Stimulated activated naive CD8-positive, alpha-beta T cell treated with anti-CD3 and anti-CD28 coated beads, Interleukin-15, amount 100 ng/mL, for 72 hours (primary cell): Measurements from ENCODE around the gene SOX8.

Source experiments
- ATAC-seq: fragments of 150-1000 bp; cut with Tn5 transposase; 2 replicates; pipeline ENCODE4 v1.10.0; 2021; ENCODE audit warnings: mild to moderate bottlenecking, moderate library complexity
- DNase-seq, 2 donors: peaks; one replicate each; pipeline ENCODE4 v3.0.0; 2021 to 2022
- H3K27ac Mint-ChIP-seq, 2 donors: one replicate each; pipeline ENCODE4 v1.8.0; 2022; ENCODE audit warnings: mild to moderate bottlenecking in 2 of 2, mixed read lengths in 2 of 2, moderate library complexity in 2 of 2
- H3K27me3 Mint-ChIP-seq: one replicate; pipeline ENCODE4 v1.8.0; 2022; ENCODE audit warnings: mixed read lengths
- H3K4me1 Mint-ChIP-seq: one replicate; pipeline ENCODE4 v1.8.0; 2022; ENCODE audit warnings: mild to moderate bottlenecking, mixed read lengths
- H3K4me3 Mint-ChIP-seq, 2 donors: one replicate each; pipeline ENCODE4 v1.8.0; 2022; ENCODE audit warnings: mild to moderate bottlenecking in 2 of 2, mixed read lengths in 2 of 2, moderate library complexity in 1 of 2
- H3K9me3 Mint-ChIP-seq, 2 donors: one replicate each; pipeline ENCODE4 v1.8.0; 2022; ENCODE audit warnings: mixed read lengths in 2 of 2

The SOX8 gene

DNA sequence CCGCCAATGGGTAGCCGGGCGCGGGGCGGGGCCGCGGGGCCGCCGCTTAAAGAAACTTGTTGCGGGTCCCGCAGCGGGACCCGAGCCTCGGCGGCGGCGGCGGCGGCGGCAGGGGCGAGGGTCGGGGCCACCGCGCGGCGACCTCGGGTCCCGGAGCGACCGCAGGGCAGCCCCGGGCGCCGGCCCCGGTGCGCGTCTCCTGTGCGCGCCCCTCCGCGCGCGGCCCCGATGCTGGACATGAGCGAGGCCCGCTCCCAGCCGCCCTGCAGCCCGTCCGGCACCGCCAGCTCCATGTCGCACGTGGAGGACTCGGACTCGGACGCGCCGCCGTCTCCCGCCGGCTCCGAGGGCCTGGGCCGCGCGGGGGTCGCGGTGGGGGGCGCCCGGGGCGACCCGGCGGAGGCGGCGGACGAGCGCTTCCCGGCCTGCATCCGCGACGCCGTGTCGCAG lies at the start of gene SOX8:
SOX8 (plus strand) TSS at position 76 of the 450 bp plus-strand sequence; CDS start at position 229, 153 bp downstream.
- DNase-seq (no peak), ATAC-seq (no peak)
- Mint-ChIP-seq H3K27me3 (peaks cover 27% of the 10 kb centered on the region), H3K9me3 (no peaks in the 10 kb centered on the region), H3K4me3 (peak within 1 kb of the TSS; percentile 82 to 93), H3K27ac (peak within 1 kb of the TSS; percentile 33 to 94), H3K4me1 (peaks cover 36% of the 10 kb centered on the region)

DNA sequence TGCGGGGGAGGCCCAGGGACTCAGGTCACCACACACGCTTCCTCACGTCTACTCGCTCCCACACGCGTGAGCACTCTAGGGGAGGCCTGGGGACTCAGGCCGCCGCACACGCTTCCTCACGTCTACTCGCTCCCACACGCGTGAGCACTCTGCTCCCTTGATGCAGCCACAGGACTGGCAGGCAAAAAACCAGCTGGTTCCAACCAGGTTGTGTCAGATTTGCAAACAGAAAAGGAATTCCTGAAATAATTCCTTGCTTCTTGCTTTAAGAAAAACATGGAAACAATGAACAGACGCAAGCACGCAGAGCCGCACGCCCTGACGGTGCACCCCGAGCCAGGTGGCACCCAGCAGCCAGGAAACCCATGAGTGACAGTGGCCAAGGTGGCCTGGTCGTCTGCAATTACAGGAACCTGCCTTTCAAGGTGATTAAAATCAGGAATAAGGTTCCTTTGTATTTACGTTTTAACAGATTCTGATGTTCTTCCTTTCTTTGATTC lies 48.7 kb upstream of the SOX8 start:
- Mint-ChIP-seq H3K9me3 (no peaks in the 10 kb centered on the region), H3K27ac (no peak overlapping the region), H3K4me1 (peaks cover 13% of the 10 kb centered on the region), H3K27me3 (no peaks in the 10 kb centered on the region), H3K4me3 (no peak overlapping the region)
- no peak for ATAC-seq
- no peak for DNase-seq

DNA sequence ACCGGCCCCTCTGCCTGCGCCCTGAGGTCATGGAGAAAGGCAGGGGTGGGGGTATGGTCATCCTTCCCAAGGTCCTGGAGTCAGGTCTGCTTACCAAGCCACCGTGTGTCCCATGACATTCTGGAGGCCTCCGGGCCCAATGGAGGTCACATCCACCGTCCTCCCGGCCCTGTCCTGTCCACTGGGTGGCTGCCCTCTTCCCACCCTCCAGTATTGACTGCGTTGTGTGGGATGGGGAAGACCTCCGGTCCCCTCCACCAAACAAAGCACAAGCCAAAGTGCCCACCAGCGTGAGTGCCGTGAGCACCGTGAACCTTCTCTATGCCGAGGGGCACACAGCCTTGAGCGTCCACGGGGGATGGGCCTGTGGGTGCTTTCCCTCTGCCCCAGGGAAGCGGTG lies 48.0 kb upstream of the SOX8 start:
- DNase-seq (no peak), ATAC-seq (no peak)
- Mint-ChIP-seq H3K27me3 (no peaks in the 10 kb centered on the region), H3K4me1 (peaks cover 13% of the 10 kb centered on the region), H3K27ac (no peak overlapping the region), H3K9me3 (no peaks in the 10 kb centered on the region), H3K4me3 (no peak overlapping the region)

DNA sequence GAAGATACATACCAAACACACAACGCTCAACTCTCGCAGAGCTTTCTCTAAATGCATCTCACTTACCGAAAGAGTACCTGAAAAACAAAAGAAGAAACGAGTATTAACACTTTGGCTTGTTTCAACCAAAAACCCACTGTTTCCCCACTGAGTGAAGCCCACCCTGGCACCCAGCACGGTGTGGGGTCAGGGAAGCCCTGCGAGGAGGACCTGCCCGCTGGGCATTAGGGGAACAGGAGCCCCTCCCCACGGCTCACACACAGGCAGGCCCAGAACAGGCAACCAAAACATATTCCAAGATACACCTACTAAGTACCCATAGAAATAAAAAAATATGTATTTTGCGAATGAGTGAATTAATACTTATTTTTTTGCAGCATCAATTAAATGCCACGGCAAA lies 47.4 kb upstream of the SOX8 start:
- Mint-ChIP-seq H3K4me3 (no peak overlapping the region), H3K27ac (no peak overlapping the region), H3K9me3 (no peaks in the 10 kb centered on the region), H3K27me3 (no peaks in the 10 kb centered on the region), H3K4me1 (peaks cover 13% of the 10 kb centered on the region)
- ATAC-seq (no peak), DNase-seq (no peak)

DNA sequence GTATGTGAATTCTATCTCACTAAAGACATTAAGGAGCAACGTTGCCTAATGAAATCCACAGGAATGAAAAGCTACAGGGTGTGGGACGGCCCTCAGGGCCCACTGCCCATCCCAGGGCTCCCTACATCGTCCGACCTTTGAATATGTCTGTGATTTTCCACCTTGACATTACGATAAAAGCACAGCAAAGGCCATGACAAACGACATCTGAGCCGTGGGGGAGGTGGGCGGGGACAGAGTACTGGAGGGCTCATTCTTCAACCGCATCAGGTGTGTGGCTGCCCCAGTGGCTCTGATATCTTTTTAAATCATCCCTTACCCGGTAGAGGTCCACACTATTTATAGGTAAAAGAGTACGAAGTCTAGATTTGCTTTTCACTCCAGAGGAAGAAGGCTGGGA lies 45.9 kb upstream of the SOX8 start:
- ATAC-seq (no peak), DNase-seq (no peak)
- no peaks in the 10 kb centered on the region for H3K27me3 Mint-ChIP-seq
- peaks cover 13% of the 10 kb centered on the region for H3K4me1 Mint-ChIP-seq
- H3K9me3 Mint-ChIP-seq = no peaks in the 10 kb centered on the region
- peak overlapping the region; percentile 15 to 50 for H3K27ac Mint-ChIP-seq
- H3K4me3 Mint-ChIP-seq = peak overlapping the region in 1 of 2 donors; percentile 7

DNA sequence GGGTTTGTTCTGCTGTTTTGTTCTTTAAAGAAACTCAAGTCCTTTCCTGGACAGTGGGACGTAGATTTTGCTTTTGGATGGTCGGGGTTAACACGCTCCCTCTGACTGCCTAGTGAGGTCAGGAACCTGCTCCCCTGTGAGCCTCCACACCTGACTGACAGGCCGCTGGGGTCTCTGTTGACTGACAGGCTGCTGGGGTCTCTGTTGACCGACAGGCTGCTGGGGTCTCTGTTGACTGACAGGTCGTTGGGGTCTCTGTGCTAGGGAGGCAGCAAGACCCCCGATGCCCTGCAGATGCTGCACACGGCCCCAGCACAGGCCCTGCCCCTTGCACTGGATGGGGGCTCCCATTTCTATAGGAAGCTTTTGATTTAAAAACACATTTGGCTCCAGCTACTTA lies 44.3 kb upstream of the SOX8 start:
- Mint-ChIP-seq H3K9me3 (peaks cover 4 to 10% of the 10 kb centered on the region in 2 donors), H3K4me1 (peaks cover 13% of the 10 kb centered on the region), H3K27ac (no peak overlapping the region), H3K4me3 (no peak overlapping the region), H3K27me3 (no peaks in the 10 kb centered on the region)
- DNase-seq (no peak), ATAC-seq (no peak)

DNA sequence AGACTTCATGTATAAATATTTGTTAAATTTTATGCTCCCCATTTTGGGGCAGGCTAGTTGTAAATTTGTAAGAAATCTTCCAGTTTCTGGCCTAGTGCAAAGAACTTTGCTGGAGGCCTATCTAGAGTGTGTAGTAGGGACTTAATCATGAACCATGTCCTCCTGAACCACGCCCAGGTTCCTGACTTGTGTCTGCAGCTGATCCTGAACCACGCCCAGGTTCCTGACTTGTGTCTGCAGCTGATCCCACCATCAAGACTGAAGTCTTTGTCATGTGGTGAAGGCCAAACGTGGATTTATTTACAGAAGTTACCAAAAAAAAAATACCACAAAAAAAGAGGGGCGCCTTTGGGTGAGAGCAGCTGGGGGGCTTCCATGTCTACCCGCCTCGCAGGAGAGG lies 43.8 kb upstream of the SOX8 start:
- Mint-ChIP-seq H3K9me3 (peaks cover 8 to 14% of the 10 kb centered on the region in 2 donors), H3K27ac (peak overlapping the region in 1 of 2 donors; percentile 69), H3K4me1 (peaks cover 13% of the 10 kb centered on the region), H3K4me3 (no peak overlapping the region), H3K27me3 (no peaks in the 10 kb centered on the region)
- ATAC-seq (no peak), DNase-seq (no peak)

DNA sequence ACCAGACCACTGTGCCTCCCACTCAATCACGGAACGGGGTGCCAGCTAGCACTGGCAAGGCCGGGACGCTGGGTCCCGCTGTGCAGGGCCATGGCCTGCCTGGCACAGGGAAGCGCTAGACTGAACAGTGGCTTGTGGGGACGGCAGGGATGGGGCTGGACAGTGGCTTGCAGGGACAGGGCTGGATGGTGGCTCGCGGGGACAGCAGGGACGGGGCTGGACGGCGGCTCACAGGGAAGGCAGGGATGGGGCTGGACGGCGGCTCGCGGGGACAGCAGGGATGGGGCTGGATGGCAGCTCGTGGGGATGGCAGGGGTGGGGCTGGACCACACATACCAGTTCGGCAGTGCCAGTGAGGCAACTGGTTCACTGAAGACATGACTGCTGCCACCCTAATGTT lies 43.4 kb upstream of the SOX8 start:
- H3K27ac Mint-ChIP-seq = no peak overlapping the region
- no peaks in the 10 kb centered on the region for H3K27me3 Mint-ChIP-seq
- peaks cover 10 to 18% of the 10 kb centered on the region in 2 donors for H3K9me3 Mint-ChIP-seq
- no peak overlapping the region for H3K4me3 Mint-ChIP-seq
- ATAC-seq (no peak), DNase-seq (no peak)
- peaks cover 13% of the 10 kb centered on the region for H3K4me1 Mint-ChIP-seq

DNA sequence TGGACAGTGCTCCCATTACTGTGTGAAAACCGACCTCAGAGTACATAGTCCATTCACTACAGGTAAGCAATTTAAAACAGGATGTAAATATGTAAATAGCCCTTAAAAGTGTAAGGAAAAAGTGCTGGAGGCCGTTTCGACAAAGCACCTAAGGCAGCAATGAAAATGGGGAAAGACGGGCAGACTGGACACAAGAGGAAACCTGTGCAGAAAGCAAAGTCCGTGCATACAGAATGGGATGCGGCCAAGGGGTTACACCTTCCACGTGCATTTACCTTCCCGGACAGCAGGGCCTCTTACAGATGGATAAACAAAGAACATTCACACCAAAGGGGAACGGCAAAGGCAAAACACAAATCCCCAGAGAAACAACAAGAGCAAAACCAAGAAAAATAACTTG lies 42.8 kb upstream of the SOX8 start:
- peaks cover 13% of the 10 kb centered on the region for H3K4me1 Mint-ChIP-seq
- peaks cover 10 to 21% of the 10 kb centered on the region in 2 donors for H3K9me3 Mint-ChIP-seq
- H3K27ac Mint-ChIP-seq = no peak overlapping the region
- DNase-seq = no peak
- no peak for ATAC-seq
- no peak overlapping the region for H3K4me3 Mint-ChIP-seq
- H3K27me3 Mint-ChIP-seq = no peaks in the 10 kb centered on the region

DNA sequence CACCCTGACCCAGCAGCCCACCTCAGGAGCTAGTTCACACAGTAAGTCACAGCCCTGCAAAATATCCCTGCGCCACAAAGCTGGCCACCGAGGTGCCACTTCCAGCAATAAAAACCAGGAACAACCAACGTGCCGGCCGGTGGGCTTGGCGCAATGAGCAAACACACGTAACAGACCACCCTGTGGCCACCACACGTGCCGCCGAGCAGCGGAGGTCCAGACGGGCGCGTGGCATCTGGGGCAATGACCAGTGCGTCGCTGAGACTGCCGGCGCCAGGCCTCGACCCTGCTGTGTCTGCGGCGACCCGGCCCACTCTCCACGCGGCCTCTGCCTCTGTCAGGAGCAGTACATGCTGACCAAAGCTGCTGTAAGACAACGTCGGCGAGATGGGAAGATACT lies 42.3 kb upstream of the SOX8 start:
- ATAC-seq (no peak), DNase-seq (no peak)
- Mint-ChIP-seq H3K27me3 (no peaks in the 10 kb centered on the region), H3K9me3 (peaks cover 10 to 26% of the 10 kb centered on the region in 2 donors), H3K4me3 (no peak overlapping the region), H3K27ac (peak overlapping the region in 1 of 2 donors; percentile 95), H3K4me1 (peaks cover 13% of the 10 kb centered on the region)

DNA sequence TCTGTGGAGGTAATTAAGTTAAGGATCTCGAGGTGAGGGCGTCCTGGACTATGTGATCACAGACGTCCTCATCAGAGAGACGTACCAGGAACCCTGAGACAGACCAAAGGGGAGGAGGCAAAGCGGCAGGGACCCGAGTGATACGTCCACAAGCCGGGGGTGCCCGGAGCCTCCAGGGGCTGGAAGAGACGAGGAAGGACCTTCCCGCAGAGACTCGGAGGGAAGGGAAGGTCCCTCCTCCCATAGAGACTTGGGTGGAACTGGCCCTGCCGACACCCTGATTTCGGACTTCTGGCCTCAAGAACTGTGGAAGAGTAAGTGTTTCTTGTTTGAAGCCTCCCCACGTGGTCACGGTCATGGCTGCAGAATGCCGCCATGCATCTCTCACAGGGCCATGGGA lies 41.6 kb upstream of the SOX8 start:
- no peak for ATAC-seq
- H3K4me3 Mint-ChIP-seq = no peak overlapping the region

DNA sequence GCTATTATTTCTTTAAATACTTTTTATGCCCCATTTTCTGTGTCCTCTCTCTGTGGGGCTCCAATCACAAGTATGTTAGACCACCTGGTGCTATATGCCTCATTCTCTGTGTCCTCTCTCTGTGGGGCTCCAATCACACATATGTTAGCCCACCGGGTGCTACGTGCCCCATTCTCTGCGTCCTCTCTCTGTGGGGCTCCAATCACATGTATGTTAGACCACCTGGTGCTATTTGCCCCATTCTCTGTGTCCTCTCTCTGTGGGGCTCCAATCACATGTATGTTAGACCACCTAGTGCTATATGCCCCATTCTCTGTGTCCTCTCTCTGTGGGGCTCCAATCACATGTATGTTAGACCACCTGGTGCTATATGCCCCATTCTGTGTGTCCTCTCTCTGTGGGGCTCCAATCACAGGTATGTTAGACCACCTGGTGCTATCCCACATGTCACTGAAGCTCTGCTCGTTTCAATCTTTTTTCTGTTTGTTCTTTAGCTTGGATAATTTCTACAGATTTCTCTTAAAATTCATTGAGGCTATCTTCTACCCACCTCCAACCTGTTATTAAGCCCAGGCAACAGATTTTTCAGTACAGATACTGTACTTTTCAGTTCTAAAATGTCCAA lies 39.0 kb upstream of the SOX8 start:
- DNase-seq = no peak
- Mint-ChIP-seq H3K27ac (no peak overlapping the region), H3K4me1 (no peaks in the 10 kb centered on the region), H3K27me3 (no peaks in the 10 kb centered on the region), H3K9me3 (peaks cover 10 to 32% of the 10 kb centered on the region in 2 donors), H3K4me3 (no peak overlapping the region)
- ATAC-seq = no peak

More for the DNA sequence above, 41.6 kb upstream of the SOX8 start:
- DNase-seq = no peak
- Mint-ChIP-seq H3K27ac (peak overlapping the region in 1 of 2 donors; percentile 95), H3K9me3 (peaks cover 10 to 32% of the 10 kb centered on the region in 2 donors), H3K27me3 (no peaks in the 10 kb centered on the region), H3K4me1 (peaks cover 13% of the 10 kb centered on the region)

DNA sequence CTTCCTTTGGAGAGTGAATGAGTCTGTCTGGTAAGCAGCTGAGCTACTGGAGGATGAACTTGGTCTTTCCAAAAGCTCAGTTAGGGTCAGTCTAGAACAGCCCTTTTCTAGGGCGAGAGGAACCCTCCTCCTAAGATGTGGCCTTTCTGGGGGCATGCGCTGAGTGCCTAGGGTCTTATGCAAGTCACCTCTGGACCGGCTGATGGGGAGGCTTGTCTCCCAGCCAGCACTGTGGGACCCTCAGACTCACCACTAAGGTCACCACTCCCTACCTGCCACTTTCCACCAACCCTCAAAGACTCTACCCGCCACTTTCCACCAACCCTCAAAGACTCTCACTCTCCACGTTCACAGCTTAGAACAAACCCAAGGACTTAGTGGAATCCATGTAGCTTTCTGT lies 37.6 kb upstream of the SOX8 start:
- no peak overlapping the region for H3K27ac Mint-ChIP-seq
- H3K27me3 Mint-ChIP-seq = no peaks in the 10 kb centered on the region
- ATAC-seq = no peak

DNA sequence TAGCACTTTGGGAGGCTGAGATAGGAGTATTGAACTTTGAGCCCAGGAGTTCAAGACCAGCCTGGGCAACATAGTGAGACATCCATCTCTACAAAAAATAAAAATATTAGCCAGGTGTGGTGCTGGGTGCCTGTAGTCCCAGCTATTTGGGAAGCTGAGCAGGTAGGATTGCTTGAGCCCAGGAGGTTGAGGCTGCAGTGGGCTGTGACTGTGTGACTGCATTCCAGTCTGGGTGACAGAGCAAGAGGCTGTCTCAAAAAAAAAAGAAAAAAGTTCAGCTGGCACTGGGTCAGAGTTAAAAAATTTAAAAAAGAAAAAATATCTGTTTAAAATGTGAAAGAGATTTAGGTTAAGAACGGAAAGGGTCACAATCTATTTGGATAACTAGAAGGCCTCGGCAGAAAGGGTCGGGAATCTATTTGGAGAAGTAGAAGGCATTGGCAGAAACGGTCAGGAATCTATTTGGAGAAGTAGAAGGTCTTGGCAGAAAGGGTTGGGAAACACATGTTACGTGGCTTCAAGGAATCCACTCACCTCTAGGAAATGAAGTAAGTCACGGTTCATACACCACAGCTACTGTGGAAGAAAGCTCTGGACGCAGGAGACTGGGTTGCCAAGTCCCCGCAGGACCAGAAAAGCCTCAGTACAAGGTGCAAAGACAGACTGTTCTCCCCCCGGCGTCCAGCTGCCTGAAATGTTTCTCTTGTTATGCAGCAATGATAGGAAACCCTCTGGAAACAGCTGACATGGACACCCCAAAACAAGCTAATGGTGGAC lies 36.1 kb upstream of the SOX8 start:
- H3K9me3 Mint-ChIP-seq = peaks cover 10 to 32% of the 10 kb centered on the region in 2 donors
- H3K4me1 Mint-ChIP-seq = no peaks in the 10 kb centered on the region
- no peak for DNase-seq
- no peak for ATAC-seq
- H3K27ac Mint-ChIP-seq = no peak overlapping the region
- H3K27me3 Mint-ChIP-seq = no peaks in the 10 kb centered on the region
- no peak overlapping the region for H3K4me3 Mint-ChIP-seq

More for the DNA sequence above, 37.6 kb upstream of the SOX8 start:
- no peak overlapping the region for H3K4me3 Mint-ChIP-seq
- no peaks in the 10 kb centered on the region for H3K4me1 Mint-ChIP-seq
- DNase-seq = no peak
- peaks cover 10 to 32% of the 10 kb centered on the region in 2 donors for H3K9me3 Mint-ChIP-seq

DNA sequence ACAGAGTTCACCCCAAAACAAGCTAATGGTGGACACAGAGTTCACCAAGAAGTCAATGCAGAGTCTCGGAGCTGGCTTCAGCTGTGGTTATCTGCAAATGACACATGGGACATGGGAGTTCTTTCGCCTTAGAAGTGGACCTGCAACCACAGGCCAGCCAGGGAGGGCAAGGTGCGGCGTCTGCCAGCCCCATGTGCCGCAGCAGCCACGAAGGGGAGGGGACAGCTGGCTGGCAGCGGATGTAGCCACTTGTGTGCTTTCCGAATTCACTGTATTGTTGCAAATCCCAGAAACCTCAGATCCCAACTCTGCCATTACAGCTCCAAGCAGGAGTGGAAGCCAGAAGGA lies 35.5 kb upstream of the SOX8 start:
- no peak overlapping the region for H3K27ac Mint-ChIP-seq

DNA sequence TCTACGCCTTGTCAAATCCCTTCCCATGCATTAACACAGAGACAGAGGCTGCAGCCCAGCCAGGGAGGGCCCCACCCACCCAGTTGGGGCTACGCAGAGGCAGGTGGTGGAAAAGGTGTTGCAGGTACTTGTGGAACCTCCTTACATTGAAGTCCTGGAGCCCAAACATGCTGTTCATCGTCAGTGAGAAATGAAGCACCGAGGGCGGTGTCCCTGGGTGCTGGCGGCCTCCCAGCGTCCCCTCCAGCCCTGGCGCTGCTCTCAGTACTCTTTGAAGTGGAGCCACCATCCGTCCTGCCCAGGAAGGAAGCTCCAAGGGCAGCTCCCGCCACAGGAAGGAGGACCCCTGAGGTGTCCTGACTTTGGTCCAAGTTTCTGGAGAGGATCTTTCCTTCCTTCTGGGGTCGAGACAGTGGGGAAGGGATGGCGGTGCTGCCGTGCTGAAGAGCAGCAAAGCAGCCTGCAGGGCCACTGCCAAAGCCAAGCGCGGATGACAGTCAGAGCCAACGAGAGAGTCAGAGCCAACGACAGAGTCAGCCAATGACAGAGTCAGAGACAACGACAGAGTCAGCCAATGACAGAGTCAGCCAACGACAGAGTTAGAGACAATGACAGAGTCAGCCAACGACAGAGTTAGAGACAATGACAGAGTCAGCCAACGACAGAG lies 34.2 kb upstream of the SOX8 start:
- Mint-ChIP-seq H3K27me3 (no peaks in the 10 kb centered on the region), H3K4me3 (no peak overlapping the region), H3K9me3 (peaks cover 6 to 21% of the 10 kb centered on the region in 2 donors), H3K4me1 (peaks cover 6% of the 10 kb centered on the region), H3K27ac (no peak overlapping the region)
- ATAC-seq = no peak
- DNase-seq = no peak

More for the DNA sequence above, 35.5 kb upstream of the SOX8 start:
- H3K27me3 Mint-ChIP-seq = no peaks in the 10 kb centered on the region
- H3K4me3 Mint-ChIP-seq = no peak overlapping the region
- ATAC-seq (no peak), DNase-seq (no peak)
- peaks cover 10 to 32% of the 10 kb centered on the region in 2 donors for H3K9me3 Mint-ChIP-seq
- no peaks in the 10 kb centered on the region for H3K4me1 Mint-ChIP-seq
